HG03558 (cell line): ENCODE measurements around the gene OSBPL5.
"Not testable (repeated sequence)": the region's sequence is repeated elsewhere in the genome, so short reads cannot be mapped to it uniquely, and the experiment has no call there.

ENCODE experiments used
- ATAC-seq: cut with Tn5 transposase; IDR thresholded peaks from one replicate; pipeline ENCODE4 v1.9.1; 2021; ENCODE audit warnings: moderate number of reproducible peaks; ENCODE audit not compliant: unreplicated experiment; ENCODE audit errors: extremely low read depth

The OSBPL5 gene

GRCh38 chr11:3090096-3090901 lies 74.8 kb downstream of the OSBPL5 start:
- ATAC-seq = no peak

- ATAC-seq = no peak
These were observed 75.7 kb downstream of the OSBPL5 start for GRCh38 chr11:3089236-3090061.

GRCh38 chr11:3088806-3089205 lies 76.3 kb downstream of the OSBPL5 start:
- ATAC-seq = no peak

- no peak for ATAC-seq
These were observed 77.0 kb downstream of the OSBPL5 start for GRCh38 chr11:3087821-3088800.

DNA sequence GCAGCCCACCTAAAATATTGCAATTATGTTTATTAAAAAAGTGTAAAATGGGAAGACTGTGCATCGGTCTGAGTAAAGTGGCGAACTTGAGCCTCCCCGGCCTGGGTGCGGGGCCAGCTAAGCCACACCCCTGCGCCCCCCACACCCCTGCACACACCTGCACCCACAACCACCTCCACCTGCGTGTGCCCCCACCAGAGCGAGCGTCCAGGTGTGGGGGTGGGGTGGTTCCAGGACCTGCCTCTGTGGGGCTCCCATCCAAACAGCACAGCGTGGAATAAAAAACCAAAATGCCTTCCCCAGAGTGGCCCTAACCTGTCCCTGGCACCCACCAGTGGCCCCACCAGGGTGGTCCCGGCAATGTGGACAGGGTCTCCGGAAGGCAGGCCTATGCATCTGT lies 77.7 kb downstream of the OSBPL5 start:
- no peak for ATAC-seq

- ATAC-seq = no peak
These were observed 78.4 kb downstream of the OSBPL5 start for GRCh38 chr11:3086671-3087150.

- ATAC-seq = no peak
These were observed 79.0 kb downstream of the OSBPL5 start for GRCh38 chr11:3086114-3086513.

GRCh38 chr11:3085052-3085451 lies 80.1 kb downstream of the OSBPL5 start:
- ATAC-seq = no peak

GRCh38 chr11:3083321-3083720 lies 81.8 kb downstream of the OSBPL5 start:
- ATAC-seq = no peak

GRCh38 chr11:3081386-3081751 lies 83.7 kb downstream of the OSBPL5 start:
- ATAC-seq = no peak

- ATAC-seq = no peak
These were observed 84.3 kb downstream of the OSBPL5 start for GRCh38 chr11:3080733-3081385.

DNA sequence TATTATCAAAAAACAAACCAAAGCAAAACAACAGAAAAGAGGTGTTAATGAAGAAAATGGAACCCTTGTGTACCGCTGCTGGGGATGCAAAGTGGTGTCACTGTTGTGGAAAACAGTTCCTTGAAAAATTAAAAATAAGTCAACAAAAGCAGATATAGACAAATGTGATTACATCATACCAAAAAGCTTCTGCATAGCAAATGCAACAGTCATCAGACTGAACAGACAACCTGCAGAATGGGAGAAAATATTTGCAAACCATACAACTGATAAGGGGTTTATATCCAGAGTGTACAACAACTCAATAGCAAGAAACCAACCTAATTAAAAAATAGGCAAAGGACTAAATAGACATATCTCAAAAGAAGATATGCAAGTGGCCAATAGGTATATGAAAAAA lies 85.0 kb downstream of the OSBPL5 start:
- no peak for ATAC-seq

DNA sequence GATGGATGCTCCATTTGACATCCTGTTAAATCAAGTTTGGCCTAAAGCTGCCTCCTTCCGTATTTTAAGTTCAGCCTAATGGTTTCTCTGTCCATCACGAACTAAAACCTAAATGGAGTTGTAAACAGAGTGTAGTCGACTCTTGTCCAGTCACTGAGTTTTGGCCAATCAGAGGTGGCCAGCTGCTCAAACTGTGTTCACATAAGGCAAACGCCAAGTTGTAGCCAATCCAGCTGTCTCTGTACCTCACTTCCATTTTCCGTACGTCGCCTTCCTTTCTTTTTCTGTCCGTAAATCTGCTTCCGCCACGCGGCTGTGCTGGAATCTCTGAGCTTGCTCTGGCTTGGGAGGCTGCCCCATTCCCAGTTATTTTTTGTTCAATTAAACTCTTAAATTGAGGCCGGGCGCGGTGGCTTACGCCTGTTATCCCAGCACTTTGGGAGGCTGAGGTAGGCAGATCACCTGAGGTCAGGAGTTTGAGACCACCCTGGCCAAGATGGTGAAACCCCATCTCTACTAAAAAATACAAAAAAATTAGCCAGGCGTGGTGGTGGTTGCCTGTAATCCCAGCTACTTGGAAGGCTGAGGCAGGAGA lies 87.2 kb downstream of the OSBPL5 start:
- ATAC-seq = no peak

GRCh38 chr11:3077189-3077836 lies 87.8 kb downstream of the OSBPL5 start:
- ATAC-seq = no peak

GRCh38 chr11:3074912-3075589 lies 90.1 kb downstream of the OSBPL5 start:
- ATAC-seq = no peak

DNA sequence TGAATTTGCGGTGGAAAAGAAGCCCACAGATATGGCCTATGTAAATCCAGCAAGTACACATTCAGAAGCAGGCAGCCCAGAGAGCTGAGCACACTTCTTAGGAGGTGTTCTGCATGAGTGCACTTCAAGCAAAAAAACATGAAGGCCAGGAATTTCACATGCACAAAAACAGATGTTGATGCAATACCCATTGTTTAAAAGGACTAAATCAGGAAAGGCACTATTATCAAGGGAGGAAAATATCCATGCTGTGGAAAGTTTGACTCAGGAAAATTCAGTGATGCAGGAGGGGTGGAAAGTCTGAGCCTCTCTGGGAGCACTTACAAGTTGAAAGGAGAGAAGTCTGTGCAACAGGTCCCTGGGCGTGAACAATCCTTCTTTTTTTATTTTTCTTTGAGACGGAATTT lies 92.1 kb downstream of the OSBPL5 start:
- ATAC-seq = no peak

- ATAC-seq = no peak
These were observed 95.7 kb downstream of the OSBPL5 start for GRCh38 chr11:3069425-3069824.

GRCh38 chr11:3066308-3066707 lies 98.8 kb downstream of the OSBPL5 start:
- not testable (repeated sequence) for ATAC-seq
